Activated CD8-positive, alpha-beta memory T cell treated with anti-CD3 and anti-CD28 coated beads, Interleukin-2, amount 10 ng/mL, durations not matched to agents 7 days and 5 days (primary cell): ENCODE results near the gene SCNN1G. TPM values are rescaled to one million over a fixed set of nuclear protein-coding genes. Genes with fewer than 3 reads are reported as not detected.

Experiments used
- ATAC-seq: fragments of 150-1000 bp; cut with Tn5 transposase; one replicate; pipeline ENCODE4 v1.10.0; 2021; ENCODE audit warnings: moderate library complexity
- CTCF ChIA-PET: fragments of 350-600 bp; sonication (Branson Sonifier 250); formaldehyde crosslinking; loops from one replicate; lab custom pipeline; 2021; ENCODE audit warnings: antibody characterized with exemption; lab: Charles Lee
- DNase-seq: peaks from one replicate; pipeline ENCODE4 v3.0.0-alpha.2; 2020
- H3K27ac Mint-ChIP-seq: one replicate; pipeline ENCODE4 v1.8.0; 2021; ENCODE audit warnings: mild to moderate bottlenecking, mixed read lengths
- H3K27me3 Mint-ChIP-seq: one replicate; pipeline ENCODE4 v1.8.0; 2021; ENCODE audit warnings: mixed read lengths
- H3K36me3 Mint-ChIP-seq: one replicate; pipeline ENCODE4 v1.8.0; 2021; ENCODE audit warnings: mild to moderate bottlenecking, mixed read lengths
- H3K4me1 Mint-ChIP-seq: one replicate; pipeline ENCODE4 v1.8.0; 2021; ENCODE audit warnings: mixed read lengths
- H3K4me3 Mint-ChIP-seq: one replicate; pipeline ENCODE4 v1.8.0; 2021; ENCODE audit warnings: mild to moderate bottlenecking, moderate library complexity, mixed read lengths
- H3K9me3 Mint-ChIP-seq: one replicate; pipeline ENCODE4 v1.8.0; 2022; ENCODE audit warnings: low read depth, mixed read lengths
- total RNA-seq, 2 experiments: library from RNA; stranded (reverse); gene quantifications; one replicate each; pipeline ENCODE4 v1.2.3, GENCODE V29; 2021

SCNN1G gene
- total RNA-seq, 2 experiments from 2014 or later, result not detected

- CTCF ChIA-PET, result no interaction called here
- H3K27me3 Mint-ChIP-seq, result peaks cover 6% of the 10 kb centered on the region
Measured at GRCh38 chr16:23223368-23223767, 40.8 kb downstream of the SCNN1G start.

GRCh38 chr16:23225109-23225508, 42.6 kb downstream of the SCNN1G start:
- Mint-ChIP-seq H3K4me3 (no peak overlapping the region), H3K4me1 (no peaks in the 10 kb centered on the region), H3K27ac (no peak overlapping the region), H3K36me3 (no peaks in the 10 kb centered on the region), H3K9me3 (peaks cover 2% of the 10 kb centered on the region), H3K27me3 (peaks cover 6% of the 10 kb centered on the region)
- CTCF ChIA-PET, result no interaction called here
- ATAC-seq, result no peak
- no peak for DNase-seq

More at GRCh38 chr16:23223368-23223767, 40.8 kb downstream of the SCNN1G start:
- Mint-ChIP-seq H3K27ac (no peak overlapping the region), H3K4me1 (no peaks in the 10 kb centered on the region), H3K9me3 (peaks cover 2% of the 10 kb centered on the region), H3K36me3 (no peaks in the 10 kb centered on the region), H3K4me3 (no peak overlapping the region)
- ATAC-seq (no peak), DNase-seq (no peak)

- Mint-ChIP-seq H3K36me3 (no peaks in the 10 kb centered on the region), H3K4me3 (no peak overlapping the region), H3K4me1 (no peaks in the 10 kb centered on the region), H3K9me3 (peaks cover 2% of the 10 kb centered on the region), H3K27ac (no peak overlapping the region), H3K27me3 (peaks cover 9% of the 10 kb centered on the region)
- ATAC-seq, result no peak
- no peak for DNase-seq
- CTCF ChIA-PET, result no interaction called here
Measured at GRCh38 chr16:23225634-23226033, 43.1 kb downstream of the SCNN1G start.

- DNase-seq (no peak), ATAC-seq (no peak)
- CTCF ChIA-PET, result no interaction called here
- H3K27ac Mint-ChIP-seq, result no peak overlapping the region
- peaks cover 9% of the 10 kb centered on the region for H3K27me3 Mint-ChIP-seq
- H3K9me3 Mint-ChIP-seq, result peaks cover 2% of the 10 kb centered on the region
- no peak overlapping the region for H3K4me3 Mint-ChIP-seq
- no peaks in the 10 kb centered on the region for H3K36me3 Mint-ChIP-seq
- no peaks in the 10 kb centered on the region for H3K4me1 Mint-ChIP-seq
Measured at GRCh38 chr16:23227529-23227928, 45.0 kb downstream of the SCNN1G start.

- H3K4me1 Mint-ChIP-seq, result no peaks in the 10 kb centered on the region
- ATAC-seq, result no peak
- H3K27ac Mint-ChIP-seq, result no peak overlapping the region
- DNase-seq, result no peak
- H3K27me3 Mint-ChIP-seq, result peaks cover 6% of the 10 kb centered on the region
- CTCF ChIA-PET, result no interaction called here
- no peak overlapping the region for H3K4me3 Mint-ChIP-seq
- no peaks in the 10 kb centered on the region for H3K36me3 Mint-ChIP-seq
- H3K9me3 Mint-ChIP-seq, result peaks cover 2% of the 10 kb centered on the region
Measured at GRCh38 chr16:23229714-23230113, 47.2 kb downstream of the SCNN1G start.

GRCh38 chr16:23232806-23233205, 50.3 kb downstream of the SCNN1G start:
- no peak for ATAC-seq
- Mint-ChIP-seq H3K27ac (no peak overlapping the region), H3K27me3 (peaks cover 16% of the 10 kb centered on the region), H3K4me1 (no peaks in the 10 kb centered on the region), H3K4me3 (no peak overlapping the region), H3K9me3 (peaks cover 2% of the 10 kb centered on the region), H3K36me3 (no peaks in the 10 kb centered on the region)
- CTCF ChIA-PET, result no interaction called here
- no peak for DNase-seq

- no peak overlapping the region for H3K4me3 Mint-ChIP-seq
- no peaks in the 10 kb centered on the region for H3K4me1 Mint-ChIP-seq
- CTCF ChIA-PET, result no interaction called here
- DNase-seq (no peak), ATAC-seq (no peak)
- H3K9me3 Mint-ChIP-seq, result no peaks in the 10 kb centered on the region
- H3K27me3 Mint-ChIP-seq, result peaks cover 16% of the 10 kb centered on the region
- H3K36me3 Mint-ChIP-seq, result no peaks in the 10 kb centered on the region
- H3K27ac Mint-ChIP-seq, result no peak overlapping the region
Measured at GRCh38 chr16:23235176-23235575, 52.6 kb downstream of the SCNN1G start.

GRCh38 chr16:23236983-23237382, 54.4 kb downstream of the SCNN1G start:
- no peak for DNase-seq
- no peaks in the 10 kb centered on the region for H3K36me3 Mint-ChIP-seq
- CTCF ChIA-PET, result no interaction called here
- H3K9me3 Mint-ChIP-seq, result no peaks in the 10 kb centered on the region
- H3K4me3 Mint-ChIP-seq, result no peak overlapping the region
- no peak overlapping the region for H3K27ac Mint-ChIP-seq
- H3K27me3 Mint-ChIP-seq, result peaks cover 13% of the 10 kb centered on the region
- ATAC-seq, result no peak
- no peaks in the 10 kb centered on the region for H3K4me1 Mint-ChIP-seq

GRCh38 chr16:23240994-23241393, 58.4 kb downstream of the SCNN1G start:
- DNase-seq, result no peak
- CTCF ChIA-PET, result interaction anchor here (0.7 kb wide), 1 partner anchor 352 kb away, joined by 3 read pairs; no protein-coding TSS in a partner anchor
- H3K9me3 Mint-ChIP-seq, result no peaks in the 10 kb centered on the region
- no peak for ATAC-seq
- H3K36me3 Mint-ChIP-seq, result no peaks in the 10 kb centered on the region
- H3K4me1 Mint-ChIP-seq, result no peaks in the 10 kb centered on the region
- no peak overlapping the region for H3K27ac Mint-ChIP-seq
- no peak overlapping the region for H3K4me3 Mint-ChIP-seq
- peaks cover 7% of the 10 kb centered on the region for H3K27me3 Mint-ChIP-seq

- no peak for ATAC-seq
- Mint-ChIP-seq H3K27me3 (no peaks in the 10 kb centered on the region), H3K4me3 (no peak overlapping the region), H3K9me3 (no peaks in the 10 kb centered on the region), H3K27ac (no peak overlapping the region), H3K36me3 (no peaks in the 10 kb centered on the region), H3K4me1 (no peaks in the 10 kb centered on the region)
- DNase-seq, result no peak
- CTCF ChIA-PET, result no interaction called here
Measured at GRCh38 chr16:23244122-23244521, 61.6 kb downstream of the SCNN1G start.

GRCh38 chr16:23245268-23245667, 62.7 kb downstream of the SCNN1G start:
- CTCF ChIA-PET, result no interaction called here
- DNase-seq (no peak), ATAC-seq (no peak)
- Mint-ChIP-seq H3K9me3 (no peaks in the 10 kb centered on the region), H3K27me3 (peaks cover 2% of the 10 kb centered on the region), H3K36me3 (no peaks in the 10 kb centered on the region), H3K4me1 (no peaks in the 10 kb centered on the region), H3K27ac (no peak overlapping the region), H3K4me3 (no peak overlapping the region)

- Mint-ChIP-seq H3K27ac (no peak overlapping the region), H3K4me1 (no peaks in the 10 kb centered on the region), H3K36me3 (no peaks in the 10 kb centered on the region), H3K4me3 (no peak overlapping the region), H3K27me3 (peaks cover 2% of the 10 kb centered on the region), H3K9me3 (no peaks in the 10 kb centered on the region)
- ATAC-seq (no peak), DNase-seq (no peak)
- CTCF ChIA-PET, result no interaction called here
Measured at GRCh38 chr16:23248261-23249194, 66.0 kb downstream of the SCNN1G start.

GRCh38 chr16:23249830-23250229, 67.3 kb downstream of the SCNN1G start:
- peaks cover 2% of the 10 kb centered on the region for H3K27me3 Mint-ChIP-seq
- H3K4me3 Mint-ChIP-seq, result no peak overlapping the region
- H3K27ac Mint-ChIP-seq, result no peak overlapping the region
- H3K36me3 Mint-ChIP-seq, result no peaks in the 10 kb centered on the region
- no peaks in the 10 kb centered on the region for H3K9me3 Mint-ChIP-seq
- CTCF ChIA-PET, result no interaction called here
- DNase-seq (no peak), ATAC-seq (no peak)
- H3K4me1 Mint-ChIP-seq, result no peaks in the 10 kb centered on the region

GRCh38 chr16:23252310-23252709, 69.8 kb downstream of the SCNN1G start:
- DNase-seq, result peak; percentile 42
- Mint-ChIP-seq H3K4me3 (no peak overlapping the region), H3K9me3 (no peaks in the 10 kb centered on the region), H3K4me1 (no peaks in the 10 kb centered on the region), H3K27ac (no peak overlapping the region), H3K36me3 (no peaks in the 10 kb centered on the region), H3K27me3 (peaks cover 4% of the 10 kb centered on the region)
- CTCF ChIA-PET, result no interaction called here
- no peak for ATAC-seq
